NCI-H748 (cell line): ENCODE measurements around the gene SMURF2.
A peak's percentile ranks its signal among the peaks of the same experiment; 100 is the strongest.

Experiments used
- DNase-seq: peaks from one replicate; lab custom pipeline; 2025; ENCODE audit not compliant: unreplicated experiment; lab: John Stamatoyannopoulos, UW

SMURF2 gene

GRCh38 chr17:64505340-64506200 is 156.5 kb downstream of the SMURF2 start:
- peak; percentile 93 for DNase-seq

- DNase-seq: peak; percentile 43
Measured at GRCh38 chr17:64504769-64505339, 157.3 kb downstream of the SMURF2 start.

GRCh38 chr17:64503821-64504768 is 158.0 kb downstream of the SMURF2 start:
- no peak for DNase-seq

GRCh38 chr17:64503341-64503740 is 158.8 kb downstream of the SMURF2 start:
- no peak for DNase-seq

- DNase-seq: no peak
Measured at GRCh38 chr17:64502809-64503208, 159.3 kb downstream of the SMURF2 start.

GRCh38 chr17:64502021-64502420 is 160.1 kb downstream of the SMURF2 start:
- DNase-seq: no peak

GRCh38 chr17:64500862-64501765 is 161.0 kb downstream of the SMURF2 start:
- DNase-seq: no peak

GRCh38 chr17:64500487-64500859 is 161.6 kb downstream of the SMURF2 start:
- DNase-seq: no peak

GRCh38 chr17:64499805-64500486 is 162.2 kb downstream of the SMURF2 start:
- DNase-seq: no peak

DNA sequence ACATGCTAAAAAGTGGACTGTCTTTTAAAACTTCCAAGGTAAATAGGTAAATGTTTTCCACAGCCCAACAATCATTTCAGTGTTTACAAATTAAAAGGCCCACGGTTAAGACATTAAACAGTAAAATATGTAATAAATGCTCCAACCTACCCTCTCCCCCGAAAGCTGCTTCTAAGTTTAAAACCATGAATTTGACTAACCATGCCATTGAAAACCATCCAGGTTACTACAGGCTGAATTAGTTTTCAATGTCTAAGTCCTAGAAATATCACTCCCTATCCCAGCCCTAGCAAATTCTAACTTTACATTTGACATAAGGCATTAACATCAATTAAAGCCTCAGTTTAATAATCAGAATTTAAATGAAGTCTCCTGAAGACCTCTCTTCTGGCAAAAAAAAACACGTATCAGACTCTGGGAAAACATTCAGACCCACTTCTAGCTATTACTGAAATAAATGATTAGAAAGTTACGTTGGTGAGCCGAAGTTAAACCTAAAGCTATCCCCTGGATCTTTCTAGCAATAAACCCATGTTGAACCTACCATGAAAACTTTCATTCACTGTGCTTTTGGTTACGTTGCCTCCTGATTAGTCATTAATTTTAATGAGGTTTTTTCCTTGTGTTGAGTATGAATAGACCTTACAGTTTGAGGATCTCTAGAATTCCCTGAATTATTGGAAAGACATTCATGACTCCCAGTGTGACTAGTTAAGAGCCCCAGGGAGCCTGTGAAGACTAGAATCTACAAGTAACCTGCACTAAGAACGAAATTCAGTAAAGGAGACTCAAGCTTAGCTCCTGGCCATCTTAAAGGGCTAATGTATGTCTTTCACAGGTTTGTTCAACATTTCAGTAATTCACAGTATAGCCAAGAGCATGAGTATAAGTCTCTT is 163.6 kb downstream of the SMURF2 start:
- DNase-seq: no peak

DNA sequence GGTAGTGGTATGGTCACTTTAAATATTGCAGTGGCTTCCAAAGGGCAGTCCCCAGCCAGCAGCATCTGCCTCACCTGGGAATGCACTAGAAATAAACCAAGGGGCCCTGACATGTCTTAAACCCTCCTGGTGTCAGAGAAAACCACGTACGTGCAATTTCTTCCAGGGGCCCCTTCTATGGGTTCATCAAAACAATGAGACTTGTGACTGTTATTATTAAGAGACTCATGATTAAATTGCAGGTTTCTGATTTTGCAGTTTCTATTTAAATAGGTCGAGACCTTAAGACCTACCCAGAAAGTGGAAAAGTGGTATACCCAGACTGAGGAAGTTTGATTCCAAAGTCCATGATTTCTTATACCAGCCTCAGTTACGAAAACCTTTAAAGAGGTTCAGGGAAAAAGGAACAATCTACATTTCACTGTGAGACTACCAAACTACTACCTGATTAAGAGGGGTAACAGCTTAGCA is 164.5 kb downstream of the SMURF2 start:
- no peak for DNase-seq

DNA sequence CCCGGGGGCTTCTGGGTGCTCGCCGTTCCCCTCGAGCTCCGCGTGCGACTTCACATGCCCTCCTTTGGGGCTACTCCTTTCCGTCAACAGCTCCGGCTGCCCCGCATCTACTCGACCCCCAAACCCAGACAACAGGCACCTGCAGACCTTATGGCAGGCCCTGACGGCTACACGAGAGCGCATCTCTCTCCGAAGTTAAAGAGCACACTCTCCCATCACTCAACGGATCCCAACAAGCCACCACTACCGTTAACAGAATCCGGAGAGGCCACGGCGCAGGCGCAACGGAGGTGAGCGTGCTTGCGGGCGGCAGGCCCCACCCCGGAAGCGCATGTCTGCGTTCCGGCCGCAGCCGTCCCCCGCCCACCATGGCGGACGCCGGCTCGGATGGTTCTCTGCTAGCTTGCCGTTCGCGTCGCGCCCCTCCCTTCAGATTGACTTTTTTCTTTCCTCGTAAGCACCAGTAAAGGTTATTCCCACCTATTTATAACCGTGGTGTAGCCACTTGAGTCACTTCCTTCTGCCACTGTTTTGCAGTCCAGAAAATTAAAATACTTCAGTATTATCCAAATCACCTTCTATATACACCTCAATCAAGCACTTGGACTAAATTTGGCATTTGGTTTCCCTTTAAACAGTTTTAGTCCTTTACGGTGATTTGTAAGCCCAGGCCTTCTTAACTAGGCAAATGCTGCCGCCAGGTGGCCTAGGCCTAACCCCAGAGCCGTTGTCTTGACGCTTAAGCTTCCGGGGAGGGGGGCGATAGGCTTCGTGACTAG is 165.1 kb downstream of the SMURF2 start, which contains the start of gene POLG2:
Gene POLG2 (minus strand): TSS at position 269 of the 779 bp plus-strand sequence. CDS start 86 bp downstream, at position 183.
- DNase-seq: peak; percentile 92

DNA sequence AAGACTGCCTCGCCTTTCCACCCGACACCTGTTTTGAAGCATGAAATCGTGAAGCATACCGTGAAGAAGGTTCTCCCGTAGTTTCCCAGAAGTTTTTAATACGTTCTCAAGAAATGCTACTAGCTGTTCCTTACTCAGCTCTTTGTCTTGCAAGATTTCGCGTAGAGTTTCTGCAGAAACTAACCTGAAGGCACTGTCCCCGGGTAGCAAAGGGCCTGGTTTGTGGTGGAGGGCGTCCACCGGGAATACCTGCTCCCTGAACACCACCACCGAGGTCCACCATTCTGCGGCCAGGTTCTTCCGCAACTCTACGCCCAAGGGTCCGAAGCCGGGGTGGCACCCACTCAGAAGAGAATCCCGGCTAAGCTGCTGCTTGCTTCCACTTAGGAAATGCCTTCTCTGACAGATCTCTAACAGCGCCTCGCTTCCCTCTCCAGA is 165.7 kb downstream of the SMURF2 start:
- DNase-seq: no peak
